K562 (cell line): ENCODE results near the gene FYTTD1. TPM values are rescaled to one million over a fixed set of nuclear protein-coding genes. Genes with fewer than 3 reads are reported as not detected.

ENCODE experiments used
- ASH1L ChIP-seq: fragments of 450-650 bp; IDR thresholded peaks from 2 replicates; pipeline ENCODE4 v1.6.1; 2018; ENCODE audit warnings: borderline replicate concordance, mild to moderate bottlenecking, low read depth; ENCODE audit not compliant: partially characterized antibody
- BCOR ChIP-seq: fragments of 450-650 bp; IDR thresholded peaks from 2 replicates; pipeline ENCODE4 v1.6.1; 2016
- EGR1 ChIP-seq: fragments of 450-650 bp; conservative IDR thresholded peaks from 2 replicates; pipeline ENCODE4 v1.6.1; 2017; ENCODE audit warnings: mild to moderate bottlenecking
- ESRRA ChIP-seq: fragments of 450-650 bp; IDR thresholded peaks from 2 replicates; pipeline ENCODE4 v1.6.1; 2014; ENCODE audit warnings: low read depth, mild to moderate bottlenecking, moderate library complexity, borderline replicate concordance
- ETV6 ChIP-seq, 3 experiments: fragments of 150-350 bp in 1 of 3; sonication (generic) in 1 of 3; formaldehyde crosslinking in 1 of 3; IDR thresholded peaks; 2 replicates each; pipeline versions ENCODE4 v1.6.1 to v1.8.0; 2014 to 2022; ENCODE audit warnings: borderline replicate concordance in 2 of 3, low read depth in 2 of 3, antibody characterized with exemption in 1 of 3, low read length in 1 of 3, mild to moderate bottlenecking in 1 of 3, missing genetic modification reagents in 1 of 3
- GATAD2A ChIP-seq: fragments of 450-650 bp; IDR thresholded peaks from 2 replicates; pipeline ENCODE4 v1.6.1; 2017
- HDAC2 ChIP-seq: fragments of 450-650 bp; IDR thresholded peaks from 2 replicates; pipeline ENCODE4 v1.6.1; 2016; ENCODE audit warnings: mild to moderate bottlenecking
- MTA1 ChIP-seq: fragments of 450-650 bp; IDR thresholded peaks from 2 replicates; pipeline ENCODE4 v1.6.1; 2017; ENCODE audit warnings: borderline replicate concordance
- MYC ChIP-seq, 2 experiments: fragments of 250-450 bp in 1 of 2; sonication (Bioruptor Pico) in 1 of 2; IDR thresholded peaks; 2 replicates each; pipeline versions ENCODE4 v1.5.1 to v1.6.1; 2012 to 2021; ENCODE audit warnings: low read depth in 2 of 2, borderline replicate concordance in 1 of 2, improper control_type of control experiment in 1 of 2, low read length in 1 of 2, mild to moderate bottlenecking in 1 of 2, moderate library complexity in 1 of 2
- NR2C1 ChIP-seq, 2 experiments: fragments of 450-650 bp; IDR thresholded peaks; 2 replicates each; pipeline ENCODE4 v1.6.1; 2017; ENCODE audit warnings: mild to moderate bottlenecking in 2 of 2, antibody characterized with exemption in 1 of 2, inconsistent platforms in 1 of 2, missing compliant biosample characterization in 1 of 2, missing genetic modification characterization in 1 of 2
- RCOR1 ChIP-seq, 2 experiments: IDR thresholded peaks; 2 replicates each; pipeline ENCODE4 v1.6.1; 2012; ENCODE audit warnings: low read depth in 2 of 2, low read length in 2 of 2, borderline replicate concordance in 1 of 2, improper control_type of control experiment in 1 of 2
- SMAD2 ChIP-seq: fragments of 150-350 bp; IDR thresholded peaks from 2 replicates; pipeline ENCODE4 v1.6.1; 2014; ENCODE audit warnings: low read depth, mild to moderate bottlenecking, low read length
- SPI1 ChIP-seq: IDR thresholded peaks from 2 replicates; pipeline ENCODE4 v1.6.1; 2011; ENCODE audit warnings: low read depth, low read length, control low read depth, borderline replicate concordance
- ZNF143 ChIP-seq: sonication (generic); formaldehyde crosslinking; IDR thresholded peaks from 2 replicates; pipeline ENCODE4 v1.9.0; 2022; ENCODE audit warnings: mild to moderate bottlenecking, missing genetic modification reagents
- ZNF384 ChIP-seq: IDR thresholded peaks from 2 replicates; pipeline ENCODE4 v1.6.1; 2012; ENCODE audit warnings: low read depth, low read length, improper control_type of control experiment
- polyA plus RNA-seq, 8 experiments: library from polyadenylated mRNA; depleted of rRNA in 4 of 8; stranded (reverse) in 5 of 8; unstranded in 3 of 8; fragments of >200 nt; fragmentation: Nextera tagmentation in 2 of 8; fragmentation: Illumina TruSeq in 1 of 8; extraction: Ambion mirVana in 2 of 8; extraction: Trizol in 1 of 8; gene quantifications; 2 replicates each; pipeline versions ENCODE4 v1.2.1 to v1.2.3, GENCODE V29; 2011 to 2014; ENCODE audit warnings: inconsistent platforms in 1 of 8, missing spikeins in 1 of 8
- total RNA-seq, 7 experiments: library from RNA; depleted of rRNA in 6 of 7; stranded (reverse); fragments of >200 nt in 6 of 7; fragmentation: Illumina TruSeq in 2 of 7; extraction: Trizol in 2 of 7; gene quantifications; 2 replicates each; pipeline versions ENCODE4 v1.2.1 to v1.2.3, GENCODE V29; 2011 to 2021; ENCODE audit warnings: low replicate concordance in 1 of 7
- TF ChIP-seq, protein P1 (sequence below), 2 experiments: fragments of 450-650 bp; IDR thresholded peaks; 2 replicates each; pipeline ENCODE4 v1.6.1; 2018; ENCODE audit warnings: mild to moderate bottlenecking in 2 of 2, low read depth in 1 of 2; ENCODE audit not compliant: partially characterized antibody in 2 of 2
- TF ChIP-seq, protein P2 (sequence below), 2 experiments: fragments of 450-650 bp in 1 of 2; sonication (generic) in 1 of 2; formaldehyde crosslinking in 1 of 2; IDR thresholded peaks in 1 of 2; conservative IDR thresholded peaks in 1 of 2; 2 replicates each; pipeline versions ENCODE4 v1.6.1 to v1.8.1; 2016 to 2023; ENCODE audit warnings: mild to moderate bottlenecking in 2 of 2, moderate library complexity in 2 of 2, inconsistent platforms in 1 of 2, missing genetic modification reagents in 1 of 2
- TF ChIP-seq, protein P3 (sequence below): sonication (generic); formaldehyde crosslinking; IDR thresholded peaks from 2 replicates; pipeline ENCODE4 v1.8.1; 2023; ENCODE audit warnings: mild to moderate bottlenecking, missing genetic modification reagents, moderate library complexity

FYTTD1 gene
- total and polyA plus RNA-seq, 9 of the 15 experiments (the other 6 are each of a cell fraction or from before 2014, with no cell fraction given), result 35.7 to 106 (median 76.3) TPM

DNA sequence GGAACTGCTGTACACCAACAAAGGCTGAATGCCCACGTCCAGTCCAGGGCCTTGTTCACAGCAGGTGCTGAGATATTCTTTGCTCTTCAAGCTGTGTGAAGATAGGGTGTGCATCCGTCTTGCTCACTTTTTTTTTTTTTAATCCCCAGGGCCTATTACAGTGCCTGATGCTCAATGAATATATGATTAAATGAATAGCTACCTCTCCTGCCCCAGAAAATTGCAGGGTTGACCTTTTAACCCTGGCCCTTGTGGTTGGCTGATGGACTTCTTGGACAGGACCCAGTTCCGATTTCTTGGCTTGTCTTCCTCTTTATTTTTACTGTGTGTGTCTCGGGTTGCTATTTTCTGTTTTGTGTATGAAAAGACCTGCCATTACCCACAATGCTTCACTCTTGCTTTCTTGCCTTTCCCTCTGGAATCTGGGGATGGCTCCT, 2.9 kb upstream of the FYTTD1 start (continued):
- TF ChIP-seq, protein P1, sequence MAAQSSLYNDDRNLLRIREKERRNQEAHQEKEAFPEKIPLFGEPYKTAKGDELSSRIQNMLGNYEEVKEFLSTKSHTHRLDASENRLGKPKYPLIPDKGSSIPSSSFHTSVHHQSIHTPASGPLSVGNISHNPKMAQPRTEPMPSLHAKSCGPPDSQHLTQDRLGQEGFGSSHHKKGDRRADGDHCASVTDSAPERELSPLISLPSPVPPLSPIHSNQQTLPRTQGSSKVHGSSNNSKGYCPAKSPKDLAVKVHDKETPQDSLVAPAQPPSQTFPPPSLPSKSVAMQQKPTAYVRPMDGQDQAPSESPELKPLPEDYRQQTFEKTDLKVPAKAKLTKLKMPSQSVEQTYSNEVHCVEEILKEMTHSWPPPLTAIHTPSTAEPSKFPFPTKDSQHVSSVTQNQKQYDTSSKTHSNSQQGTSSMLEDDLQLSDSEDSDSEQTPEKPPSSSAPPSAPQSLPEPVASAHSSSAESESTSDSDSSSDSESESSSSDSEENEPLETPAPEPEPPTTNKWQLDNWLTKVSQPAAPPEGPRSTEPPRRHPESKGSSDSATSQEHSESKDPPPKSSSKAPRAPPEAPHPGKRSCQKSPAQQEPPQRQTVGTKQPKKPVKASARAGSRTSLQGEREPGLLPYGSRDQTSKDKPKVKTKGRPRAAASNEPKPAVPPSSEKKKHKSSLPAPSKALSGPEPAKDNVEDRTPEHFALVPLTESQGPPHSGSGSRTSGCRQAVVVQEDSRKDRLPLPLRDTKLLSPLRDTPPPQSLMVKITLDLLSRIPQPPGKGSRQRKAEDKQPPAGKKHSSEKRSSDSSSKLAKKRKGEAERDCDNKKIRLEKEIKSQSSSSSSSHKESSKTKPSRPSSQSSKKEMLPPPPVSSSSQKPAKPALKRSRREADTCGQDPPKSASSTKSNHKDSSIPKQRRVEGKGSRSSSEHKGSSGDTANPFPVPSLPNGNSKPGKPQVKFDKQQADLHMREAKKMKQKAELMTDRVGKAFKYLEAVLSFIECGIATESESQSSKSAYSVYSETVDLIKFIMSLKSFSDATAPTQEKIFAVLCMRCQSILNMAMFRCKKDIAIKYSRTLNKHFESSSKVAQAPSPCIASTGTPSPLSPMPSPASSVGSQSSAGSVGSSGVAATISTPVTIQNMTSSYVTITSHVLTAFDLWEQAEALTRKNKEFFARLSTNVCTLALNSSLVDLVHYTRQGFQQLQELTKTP (IDR thresholded peaks at IDR 0.05; ENCODE audit: low read depth in 1 of 2, partially characterized antibody in 2 of 2), result peak in 1 of 2 experiments; percentile 40
- TF ChIP-seq ZNF384, result 0 out of 2 replicates have a peak, but pooled peaks have one; percentile 54
- TF ChIP-seq ZNF143, result peak; percentile 69
- TF ChIP-seq MTA1, result 0 out of 2 replicates have a peak, but pooled peaks have one; percentile 29
- peak; percentile 80; the same call in 1 of the 2 replicates for TF ChIP-seq SPI1
- TF ChIP-seq, protein P2, sequence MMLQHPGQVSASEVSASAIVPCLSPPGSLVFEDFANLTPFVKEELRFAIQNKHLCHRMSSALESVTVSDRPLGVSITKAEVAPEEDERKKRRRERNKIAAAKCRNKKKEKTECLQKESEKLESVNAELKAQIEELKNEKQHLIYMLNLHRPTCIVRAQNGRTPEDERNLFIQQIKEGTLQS (IDR thresholded peaks at IDR 0.05), result no peak
- TF ChIP-seq, protein P2 (CRISPR knock-in tag; conservative IDR thresholded peaks at IDR 0.05), result 0 out of 2 replicates have a peak, but pooled peaks have one; percentile 27
- peak in 1 of 2 experiments; percentile 47; a peak in 1 of 4 replicates for TF ChIP-seq RCOR1 (IDR thresholded peaks at IDR 0.05; ENCODE audit: borderline replicate concordance in 1 of 2, low read depth in 2 of 2, low read length in 2 of 2)
- peak; percentile 51; the same call in 1 of the 2 replicates for TF ChIP-seq NR2C1 (IDR thresholded peaks at IDR 0.05)
- TF ChIP-seq NR2C1 (tag; IDR thresholded peaks at IDR 0.05), result 0 out of 2 replicates have a peak, but pooled peaks have one; percentile 9
- no peak for TF ChIP-seq GATAD2A
- TF ChIP-seq SMAD2, result no peak
- 0 out of 4 replicates have a peak, but pooled peaks of 1 of the 2 experiments have one; percentile 13 for TF ChIP-seq ETV6 (IDR thresholded peaks at IDR 0.05; ENCODE audit: borderline replicate concordance in 1 of 2, low read depth in 2 of 2, low read length in 1 of 2)
- TF ChIP-seq ETV6 (CRISPR knock-in tag; IDR thresholded peaks at IDR 0.05; ENCODE audit: borderline replicate concordance), result no peak
- 0 out of 2 replicates have a peak, but pooled peaks have one; percentile 17 for TF ChIP-seq MYC (IDR thresholded peaks at IDR 0.05; ENCODE audit: low read depth, low read length)
- no peak for TF ChIP-seq MYC (CRISPR knock-in tag; IDR thresholded peaks at IDR 0.05; ENCODE audit: borderline replicate concordance, low read depth)
- peak; percentile 67 for TF ChIP-seq BCOR
- TF ChIP-seq EGR1, result no peak
- no peak for TF ChIP-seq ASH1L
- TF ChIP-seq ESRRA, result 0 out of 2 replicates have a peak, but pooled peaks have one; percentile 20
- TF ChIP-seq HDAC2, result peak; percentile 32; the same call in 1 of the 2 replicates
- TF ChIP-seq, protein P3, sequence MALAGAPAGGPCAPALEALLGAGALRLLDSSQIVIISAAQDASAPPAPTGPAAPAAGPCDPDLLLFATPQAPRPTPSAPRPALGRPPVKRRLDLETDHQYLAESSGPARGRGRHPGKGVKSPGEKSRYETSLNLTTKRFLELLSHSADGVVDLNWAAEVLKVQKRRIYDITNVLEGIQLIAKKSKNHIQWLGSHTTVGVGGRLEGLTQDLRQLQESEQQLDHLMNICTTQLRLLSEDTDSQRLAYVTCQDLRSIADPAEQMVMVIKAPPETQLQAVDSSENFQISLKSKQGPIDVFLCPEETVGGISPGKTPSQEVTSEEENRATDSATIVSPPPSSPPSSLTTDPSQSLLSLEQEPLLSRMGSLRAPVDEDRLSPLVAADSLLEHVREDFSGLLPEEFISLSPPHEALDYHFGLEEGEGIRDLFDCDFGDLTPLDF (CRISPR knock-in tag), result 0 out of 2 replicates have a peak, but pooled peaks have one; percentile 43
